Activated T-helper 1 cell treated with anti-CD3 and anti-CD28 coated beads, Interleukin-2, amount 50 U/mL, for 16 hours (primary cell): Measurements from ENCODE around the gene RASA3.
"Not testable (repeated sequence)": the region's sequence is repeated elsewhere in the genome, so short reads cannot be mapped to it uniquely, and the experiment has no call there.

Experiments used
- DNase-seq, 2 donors: peaks; one replicate each; pipeline ENCODE4 v3.0.0-alpha.2; 2020; ENCODE audit warnings: low read depth in 1 of 2, low spot score in 1 of 2

RASA3 gene

DNA sequence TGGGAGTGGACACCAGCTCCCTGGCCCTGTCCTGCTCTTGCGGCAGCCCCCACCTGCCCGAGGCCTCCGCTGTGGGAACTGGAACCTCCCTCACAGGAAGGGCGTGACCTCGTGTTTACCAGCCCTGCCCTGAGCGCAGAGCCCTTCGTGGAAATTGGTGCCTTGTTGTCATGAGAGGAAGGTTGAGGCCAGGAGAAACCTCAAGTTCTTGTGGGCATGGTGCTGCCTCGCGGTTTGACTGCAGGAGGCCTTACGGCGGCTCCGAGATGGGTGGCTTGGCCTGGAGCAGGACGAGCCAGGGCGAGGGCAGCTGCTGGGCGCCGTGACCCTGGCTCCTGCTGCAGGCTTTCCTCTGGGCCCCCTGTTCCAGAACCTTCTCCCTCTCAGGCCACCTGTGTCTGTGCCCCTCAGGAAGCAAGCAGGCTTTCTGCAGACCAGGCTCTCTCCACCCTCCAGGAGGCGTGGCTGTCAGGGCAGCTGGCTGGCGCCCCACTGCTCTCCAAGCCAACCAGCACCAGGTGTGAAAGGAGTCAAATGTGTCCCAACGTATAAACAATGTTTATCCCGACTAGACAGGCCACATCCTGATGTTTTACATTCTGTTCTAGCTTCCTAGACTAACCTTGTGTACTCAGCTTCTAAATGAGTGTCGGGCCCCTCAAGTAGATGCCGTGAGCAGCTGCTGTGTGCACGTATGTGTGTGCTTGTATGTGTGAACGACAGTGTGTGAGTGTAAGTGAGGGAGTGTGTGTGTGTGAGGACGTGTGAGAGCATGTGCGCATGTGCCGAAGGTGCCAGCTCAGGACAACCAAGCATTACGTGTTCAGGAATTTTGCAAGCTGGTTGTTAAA, 10.4 kb upstream of the RASA3 start:
- DNase-seq, result peak; percentile 54 to 70

DNA sequence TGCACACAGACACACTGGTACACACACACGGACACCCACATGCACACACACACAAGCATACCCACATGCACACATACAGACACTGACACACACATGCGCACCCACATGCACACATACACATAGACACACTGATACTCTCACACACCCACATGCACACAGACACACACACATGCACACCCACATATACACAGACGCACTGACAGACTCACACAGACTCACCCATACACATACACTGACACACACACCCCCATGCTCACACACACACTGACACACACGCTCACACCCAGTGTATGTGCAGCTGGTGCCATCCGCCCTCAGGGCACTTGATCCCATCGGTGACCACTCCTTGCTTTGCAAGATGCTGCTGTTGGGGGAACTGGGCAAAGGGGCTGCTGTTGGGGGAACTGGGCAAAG, 9.7 kb upstream of the RASA3 start:
- no peak for DNase-seq

DNA sequence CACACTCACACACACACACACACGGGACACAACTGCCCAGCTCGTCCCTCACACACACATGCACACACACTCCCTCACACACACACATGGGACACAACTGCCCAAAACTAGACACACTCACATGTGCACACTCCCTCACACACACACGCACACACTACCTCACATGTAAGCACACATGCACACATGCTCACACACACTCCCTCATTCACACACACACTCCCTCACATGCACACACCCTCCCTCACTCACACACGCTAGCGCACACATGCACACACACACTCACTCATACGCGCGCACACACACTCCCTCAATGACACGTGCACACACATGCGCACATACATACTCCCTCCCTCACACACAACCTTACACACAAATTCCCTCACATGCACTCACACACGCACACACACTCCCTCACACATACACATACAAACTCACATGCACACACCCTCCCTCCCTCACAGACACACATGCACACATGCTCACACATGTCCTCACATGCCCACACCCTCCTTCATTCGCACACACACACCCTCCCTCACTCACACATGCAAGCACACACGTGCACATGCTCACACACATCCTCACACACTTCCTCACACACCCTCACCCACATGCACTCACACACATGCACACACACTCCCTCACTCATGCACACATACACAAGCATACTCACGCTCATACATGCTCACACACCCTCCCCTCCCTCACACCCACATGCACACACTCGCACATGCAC, 9.0 kb upstream of the RASA3 start:
- no peak for DNase-seq

DNA sequence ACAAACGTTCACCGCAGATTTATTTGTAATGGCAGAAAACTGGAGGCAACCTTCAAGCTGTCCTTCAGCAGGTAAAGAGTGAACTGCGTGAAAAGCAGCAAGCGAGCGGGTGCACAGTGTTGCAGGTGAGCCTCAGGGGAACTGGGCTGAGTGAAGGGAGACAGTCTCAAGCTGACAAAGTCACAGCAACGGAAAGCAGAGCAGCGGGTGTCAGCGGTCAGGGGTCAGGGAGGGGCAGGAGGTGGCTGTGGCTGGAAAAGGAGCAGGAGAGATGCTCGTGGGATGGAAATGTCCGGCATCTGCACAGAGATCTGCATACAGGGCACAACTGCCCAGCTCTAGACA, 8.5 kb upstream of the RASA3 start:
- no peak for DNase-seq

DNA sequence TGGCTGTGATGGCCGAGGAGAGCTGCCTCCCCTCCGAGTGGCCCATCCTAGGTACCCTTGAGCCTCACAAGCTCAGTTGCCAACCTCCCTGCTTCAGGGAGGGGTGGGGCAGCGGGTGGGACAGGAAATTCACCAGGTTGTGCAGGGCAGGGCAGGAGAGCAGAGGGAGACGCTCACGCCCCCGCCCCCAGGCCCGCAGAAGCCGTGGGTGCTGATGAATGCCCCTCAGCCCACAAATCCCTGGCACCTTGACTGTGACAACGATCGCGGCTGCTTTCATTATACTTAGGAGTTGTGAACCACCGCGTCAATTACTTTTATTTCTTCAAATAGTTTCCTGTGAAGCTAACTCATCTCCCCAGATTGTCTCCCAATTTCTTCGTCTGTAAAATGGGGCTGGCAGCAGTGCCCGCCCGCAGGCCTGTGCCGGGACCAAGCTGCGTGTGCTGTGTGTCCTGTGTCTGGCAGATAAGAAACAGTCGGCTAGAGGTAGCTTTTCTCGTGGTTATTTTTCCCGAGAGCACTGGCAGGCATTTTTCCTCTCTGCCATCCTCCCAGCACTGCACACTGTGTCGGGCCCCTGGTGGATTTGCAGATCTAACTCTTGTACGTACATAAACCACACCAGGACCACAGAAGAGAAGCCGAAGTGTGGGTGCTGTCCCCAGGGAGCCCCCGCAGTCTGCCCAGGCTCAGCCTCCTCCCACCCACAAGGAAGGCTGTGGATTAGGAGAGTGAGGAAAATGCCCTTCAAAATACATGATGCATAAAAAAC, 7.9 kb upstream of the RASA3 start:
- DNase-seq, result no peak

DNA sequence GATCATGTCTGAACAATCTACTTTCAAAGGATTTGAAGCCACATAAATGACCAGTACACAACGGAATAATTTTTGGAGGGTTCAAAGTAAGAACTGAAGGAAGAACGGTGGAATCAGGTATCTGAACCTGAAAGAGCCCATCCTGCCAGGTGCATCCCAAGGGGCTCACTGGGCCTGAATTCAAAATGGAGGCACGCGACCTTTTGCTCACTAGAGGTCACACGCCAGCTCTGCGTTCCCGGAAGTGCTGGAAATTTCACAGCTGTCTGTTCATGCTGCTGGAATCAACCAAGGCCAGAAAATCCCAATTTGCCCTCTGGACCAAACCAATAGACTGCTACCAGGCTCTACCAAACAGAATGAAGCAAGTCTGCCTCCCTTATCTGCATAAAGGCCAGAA, 4.2 kb upstream of the RASA3 start:
- DNase-seq, result no peak

DNA sequence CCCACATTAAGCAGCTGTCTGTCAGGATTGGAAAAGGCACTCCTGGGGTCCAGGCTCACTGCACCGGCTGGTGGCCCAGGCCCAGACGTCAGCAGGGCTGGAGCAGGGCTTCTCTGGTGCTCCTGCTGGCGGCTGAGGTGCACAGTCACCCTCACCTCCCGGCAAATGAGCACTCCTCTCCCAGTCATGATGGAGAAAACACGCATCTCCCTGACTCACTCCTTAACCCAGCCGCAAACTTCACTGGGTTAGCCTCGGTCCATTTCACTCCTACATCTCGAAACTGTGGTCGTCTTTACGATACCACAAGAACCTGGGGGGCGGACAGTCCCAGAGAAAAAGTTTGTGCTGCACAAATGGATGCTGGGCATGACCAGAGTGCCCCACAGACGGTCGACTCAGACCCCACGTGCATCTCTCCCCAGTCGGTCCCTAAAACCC, 3.3 kb upstream of the RASA3 start:
- no peak for DNase-seq

DNA sequence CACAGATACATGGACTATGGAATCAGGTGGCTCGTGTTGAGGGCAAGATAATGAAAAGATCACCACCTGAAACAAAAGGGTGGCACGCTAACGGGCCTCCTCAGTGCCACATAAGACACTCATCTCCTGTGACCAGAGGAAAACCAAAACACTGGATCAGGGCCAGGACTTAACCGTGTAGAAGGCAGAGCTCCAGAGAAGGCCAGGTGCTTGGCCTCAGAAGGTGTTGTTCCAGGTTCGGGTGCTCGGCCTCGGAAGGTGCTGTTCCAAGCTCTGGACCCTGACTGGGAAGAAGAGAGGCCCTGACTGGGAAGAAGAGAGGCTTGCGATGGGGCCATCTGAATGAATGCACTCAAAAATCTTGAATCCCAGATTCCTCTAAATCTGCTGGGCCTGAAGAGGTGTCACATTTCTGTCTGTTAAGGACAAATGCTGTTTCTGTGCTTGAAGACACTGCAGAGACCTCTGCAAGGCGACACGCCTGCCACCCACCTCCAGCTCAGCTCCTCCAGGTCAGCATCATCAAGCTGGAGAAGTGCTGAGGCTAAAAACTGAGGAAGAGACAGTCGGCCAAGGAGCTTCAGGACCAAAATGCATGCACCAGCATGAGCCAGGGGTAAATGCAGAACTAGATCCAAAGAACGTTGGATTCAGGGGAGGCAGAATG, 2.7 kb upstream of the RASA3 start:
- DNase-seq, result no peak

DNA sequence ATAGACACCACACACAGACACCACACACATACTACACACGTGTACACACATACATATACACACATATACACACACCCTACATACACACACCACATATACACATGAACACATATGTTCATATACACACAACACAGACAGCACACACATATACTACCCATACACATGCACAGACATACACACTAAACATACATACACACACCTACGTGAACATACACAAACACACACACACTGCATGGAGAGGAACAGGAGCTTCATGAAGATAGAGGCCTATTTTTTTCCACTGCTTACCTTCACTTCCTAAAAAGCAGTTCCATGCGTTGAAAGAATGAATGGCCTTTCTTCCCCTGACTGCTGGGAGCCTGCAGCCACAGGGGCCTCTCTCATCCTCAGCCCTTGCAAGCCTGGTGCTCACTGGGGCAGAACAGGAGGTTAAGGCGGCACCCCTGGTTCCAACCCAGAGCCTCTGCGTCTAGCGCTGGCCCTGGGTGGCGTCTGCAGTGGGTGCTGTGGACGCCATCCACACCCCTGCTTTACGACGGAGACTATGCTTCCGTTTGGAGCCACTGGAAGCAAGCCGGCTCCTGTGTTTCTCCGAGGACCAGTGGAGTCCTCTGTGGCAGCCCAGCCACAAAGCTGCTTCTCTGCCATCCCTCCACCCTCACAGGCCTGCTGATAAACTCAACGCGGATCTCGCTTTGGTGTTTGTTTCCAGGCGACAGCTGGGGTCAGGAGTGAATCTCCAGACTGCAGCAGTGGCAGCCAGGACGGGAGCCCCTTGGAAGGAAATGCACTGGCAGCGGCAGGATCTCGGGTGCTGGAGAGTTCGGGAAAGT, 1.9 kb upstream of the RASA3 start:
- no peak for DNase-seq

DNA sequence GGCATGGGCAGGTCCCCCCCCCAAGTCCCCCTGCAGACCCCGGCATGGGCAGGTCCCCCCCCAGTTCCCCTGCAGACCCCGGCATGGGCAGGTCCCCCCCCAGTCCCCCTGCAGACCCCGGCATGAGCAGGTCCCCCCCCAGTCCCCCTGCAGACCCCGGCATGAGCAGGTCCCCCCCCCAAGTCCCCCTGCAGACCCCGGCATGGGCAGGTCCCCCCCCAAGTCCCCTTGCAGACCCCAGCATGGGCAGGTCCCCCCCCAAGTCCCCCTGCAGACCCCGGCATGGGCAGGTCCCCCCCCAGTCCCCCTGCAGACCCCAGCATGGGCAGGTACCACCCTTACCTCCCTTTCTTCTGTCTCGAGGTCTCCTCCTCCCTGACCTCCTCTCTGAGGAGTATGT, 1.1 kb upstream of the RASA3 start:
- not testable (repeated sequence) for DNase-seq

DNA sequence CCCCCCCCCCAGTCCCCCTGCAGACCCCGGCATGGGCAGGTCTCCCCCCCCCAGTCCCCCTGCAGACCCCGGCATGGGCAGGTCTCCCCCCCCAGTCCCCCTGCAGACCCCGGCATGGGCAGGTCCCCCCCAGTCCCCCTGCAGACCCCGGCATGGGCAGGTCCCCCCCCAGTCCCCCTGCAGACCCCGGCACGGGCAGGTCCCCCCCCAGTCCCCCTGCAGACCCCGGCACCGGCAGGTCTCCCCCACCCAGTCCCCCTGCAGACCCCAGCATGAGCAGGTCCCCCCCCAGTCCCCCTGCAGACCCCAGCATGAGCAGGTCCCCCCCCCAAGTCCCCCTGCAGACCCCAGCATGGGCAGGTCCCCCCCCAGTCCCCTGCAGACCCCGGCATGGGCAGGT, 703 bp upstream of the RASA3 start:
- not testable (repeated sequence) for DNase-seq

DNA sequence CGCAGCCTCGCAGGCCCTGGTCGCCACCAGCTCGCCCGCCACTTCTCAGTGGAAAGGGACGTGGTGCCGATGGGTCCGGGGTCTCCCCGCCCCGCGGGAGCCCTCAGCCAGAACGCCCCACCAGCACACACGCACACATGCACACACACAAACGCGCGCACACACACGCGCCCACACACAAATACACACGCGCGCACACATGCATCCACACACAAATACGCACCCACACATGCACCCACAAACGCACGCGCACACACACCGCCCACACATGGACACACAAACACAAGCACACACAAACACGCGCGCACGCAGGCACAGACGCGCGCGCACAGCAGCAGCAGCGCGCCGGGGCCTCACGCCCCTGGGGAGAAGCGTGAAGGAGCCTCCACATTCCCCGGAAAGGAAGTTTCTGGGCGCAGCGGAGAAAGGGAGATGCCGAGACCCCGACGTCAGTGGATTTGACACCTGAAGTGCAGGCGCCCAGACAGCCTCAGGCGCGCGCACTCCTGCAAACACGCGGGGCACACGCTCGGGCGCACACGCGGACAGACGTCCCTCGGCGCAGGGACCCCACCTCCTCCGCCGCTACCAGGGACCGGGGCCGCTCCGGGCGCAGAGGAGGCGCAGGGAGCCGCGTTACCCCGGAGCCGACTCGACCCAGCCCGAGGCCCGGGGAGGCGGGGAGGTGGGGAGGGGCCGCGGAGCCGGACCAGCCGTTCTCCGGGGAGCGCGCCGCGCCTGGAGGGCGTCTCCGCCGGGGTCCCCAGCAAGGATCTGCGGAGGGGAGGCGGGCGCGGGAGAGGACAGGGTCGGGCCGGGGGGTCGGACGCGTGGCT, 622 bp downstream of the RASA3 start:
- no peak for DNase-seq

DNA sequence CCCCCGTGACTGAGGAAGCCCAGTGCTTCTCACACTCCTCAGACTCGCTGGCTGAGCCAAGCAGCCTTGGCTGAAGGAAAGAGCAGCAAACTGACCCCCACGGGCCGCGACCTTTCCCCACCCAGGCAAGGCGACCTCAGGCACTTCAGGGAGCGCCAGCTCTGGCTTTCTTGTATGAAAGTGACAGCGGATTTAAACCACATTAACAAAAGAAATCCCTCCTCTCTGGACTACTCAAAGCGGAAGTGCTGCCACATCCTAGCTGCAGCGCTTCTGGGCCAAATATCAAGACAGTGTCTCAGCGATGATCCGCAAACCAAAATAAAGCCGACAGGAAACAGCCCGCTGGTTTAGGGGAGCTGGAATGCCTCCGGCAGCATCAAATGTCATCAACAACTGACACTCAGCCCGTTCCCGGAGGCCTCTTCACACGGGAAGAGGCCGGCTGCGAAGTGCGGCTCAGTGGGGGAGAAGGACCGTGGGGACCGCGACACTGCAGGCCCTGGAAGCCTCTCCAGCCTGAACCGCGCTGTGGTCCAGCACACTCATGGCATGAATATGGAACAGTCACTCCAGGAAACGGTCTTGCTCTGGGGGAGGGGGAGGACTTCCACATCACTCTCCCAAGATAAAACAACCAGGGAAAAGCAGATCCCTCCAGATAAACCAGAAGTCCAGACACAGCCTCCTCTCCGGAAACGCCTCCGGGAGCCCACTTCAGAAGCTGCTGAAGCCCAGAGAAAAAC, 1.4 kb downstream of the RASA3 start:
- DNase-seq, result peak in 1 of 2 donors; percentile 50

DNA sequence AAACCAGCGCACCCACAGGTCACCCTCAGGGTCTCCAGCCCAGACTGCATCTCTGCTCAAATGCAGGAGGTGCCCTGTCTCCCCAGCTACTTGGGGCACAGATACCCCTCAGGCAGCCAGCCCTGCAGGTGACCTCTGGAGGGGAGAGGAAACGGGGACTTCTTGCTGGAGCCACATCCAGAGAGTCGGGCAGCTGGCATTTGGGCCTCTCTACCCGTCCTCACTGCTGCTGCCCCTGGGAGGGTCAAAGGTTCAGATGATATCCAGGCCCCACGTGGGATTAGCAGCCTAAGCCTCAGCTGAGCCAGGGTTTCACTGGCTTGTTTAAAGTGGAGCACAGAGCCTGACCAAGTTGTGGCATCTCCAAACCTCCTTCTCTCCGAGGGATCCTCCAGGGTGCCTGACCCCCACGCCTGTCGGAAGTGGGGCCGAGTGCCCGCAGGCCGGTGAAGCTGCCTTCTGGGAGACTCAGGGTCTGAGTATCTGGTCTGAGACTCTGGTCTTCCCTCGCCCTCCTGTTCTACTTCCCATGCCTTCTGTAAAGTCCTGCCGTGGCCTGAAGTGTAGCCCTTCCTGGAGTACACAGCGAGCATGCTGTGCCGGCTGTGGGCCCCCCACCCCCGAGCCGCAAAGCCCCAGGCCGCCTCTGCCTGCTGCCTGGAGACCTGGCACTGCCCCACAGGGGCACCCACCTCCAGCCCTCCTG, 2.1 kb downstream of the RASA3 start:
- no peak for DNase-seq

DNA sequence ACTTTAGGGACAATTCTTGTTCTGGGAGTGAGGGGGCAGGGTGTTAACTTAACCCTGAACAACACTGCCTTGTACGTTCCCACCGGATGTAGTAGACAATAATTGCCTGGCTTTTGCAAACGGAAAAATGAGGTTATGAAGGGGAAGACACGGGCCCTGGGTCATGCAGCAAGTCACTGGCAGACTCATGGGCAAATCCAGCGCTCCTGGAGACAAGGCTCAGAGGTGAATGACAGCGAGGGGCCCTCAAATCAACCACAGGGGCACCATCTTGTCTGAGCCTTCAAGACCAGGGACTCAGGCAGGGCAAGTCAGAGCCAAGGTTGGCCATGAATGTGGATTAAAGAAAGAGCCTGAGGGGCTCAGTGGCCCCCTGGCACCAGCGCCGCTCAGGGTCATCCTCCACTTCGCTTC, 2.8 kb downstream of the RASA3 start:
- DNase-seq, result no peak

DNA sequence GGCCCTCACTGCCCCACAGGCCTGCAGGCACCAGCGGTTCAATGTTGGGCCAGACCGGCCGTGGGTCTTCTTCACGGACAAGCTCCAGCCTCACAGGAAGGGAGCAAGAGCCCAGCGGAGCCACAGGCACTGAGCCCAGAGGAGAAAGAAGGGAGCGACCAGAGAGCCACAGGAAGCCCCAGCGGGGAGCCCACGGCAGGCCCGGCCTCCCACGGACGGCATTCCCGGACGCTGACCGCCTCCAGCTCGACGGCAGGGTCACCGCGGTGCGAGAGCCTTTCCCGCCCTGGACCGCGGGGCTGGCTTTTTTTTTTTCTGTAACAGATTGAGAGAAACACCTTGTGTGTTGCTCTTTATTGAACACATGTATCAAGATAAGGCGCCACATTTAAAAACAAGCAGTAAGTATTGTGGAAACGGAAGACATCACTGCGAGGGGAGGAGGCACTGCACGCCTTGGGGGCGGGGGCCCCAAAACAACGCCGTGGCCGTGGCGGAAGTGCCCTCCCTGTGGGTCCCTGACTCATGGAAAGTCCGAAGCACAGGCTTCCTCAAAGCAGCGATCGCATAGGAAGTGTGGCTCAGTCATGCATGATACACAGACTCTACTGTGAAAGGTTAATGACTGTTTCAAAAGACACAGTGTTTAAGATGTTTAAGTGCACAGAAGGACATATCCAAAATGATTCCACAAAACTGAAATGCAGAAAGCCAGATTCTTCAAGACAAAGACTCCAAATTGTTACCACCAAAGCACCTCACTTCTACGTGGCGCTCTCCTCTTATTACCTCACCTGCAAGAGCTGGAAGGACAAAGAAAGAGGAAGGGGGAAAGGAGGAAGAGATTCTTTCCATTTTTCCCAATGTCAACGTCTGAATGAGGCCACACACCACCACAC, 3.5 kb downstream of the RASA3 start:
- peak; percentile 73 to 86 for DNase-seq

DNA sequence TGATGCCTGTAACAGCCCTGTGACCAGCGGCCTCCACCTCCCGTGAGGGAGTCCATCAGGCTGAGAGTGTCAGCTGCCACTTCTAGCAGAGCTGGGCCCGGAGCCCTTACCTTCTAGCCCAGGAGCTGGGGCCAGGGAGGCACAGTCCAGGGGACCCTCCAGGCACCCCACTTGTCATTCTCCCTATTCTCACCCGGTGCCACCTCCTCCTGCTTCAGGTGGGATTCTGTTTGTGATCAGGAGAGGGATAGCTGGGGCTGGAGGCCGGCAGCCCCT, 4.1 kb downstream of the RASA3 start:
- DNase-seq, result no peak
